ENCODE results near the gene CRYZL1.

GRCh38 chr21:33578959-33579542, 62.5 kb downstream of the CRYZL1 start:
- TF ChIP-seq CTCF (IDR thresholded peaks at IDR 0.05; ENCODE audit: borderline replicate concordance, extremely low read depth, low read length, poor library complexity, severe bottlenecking) (no peak), EZH2 (IDR thresholded peaks at IDR 0.05; ENCODE audit: borderline replicate concordance, low read depth, low read length, severe bottlenecking) (no peak)
